HG03520 (cell line): ENCODE measurements around the gene C4BPA.

Experiments
- ATAC-seq: cut with Tn5 transposase; IDR thresholded peaks from one replicate; pipeline ENCODE4 v1.9.1; 2021; ENCODE audit warnings: mild to moderate bottlenecking, moderate library complexity; ENCODE audit not compliant: unreplicated experiment

Gene C4BPA

DNA sequence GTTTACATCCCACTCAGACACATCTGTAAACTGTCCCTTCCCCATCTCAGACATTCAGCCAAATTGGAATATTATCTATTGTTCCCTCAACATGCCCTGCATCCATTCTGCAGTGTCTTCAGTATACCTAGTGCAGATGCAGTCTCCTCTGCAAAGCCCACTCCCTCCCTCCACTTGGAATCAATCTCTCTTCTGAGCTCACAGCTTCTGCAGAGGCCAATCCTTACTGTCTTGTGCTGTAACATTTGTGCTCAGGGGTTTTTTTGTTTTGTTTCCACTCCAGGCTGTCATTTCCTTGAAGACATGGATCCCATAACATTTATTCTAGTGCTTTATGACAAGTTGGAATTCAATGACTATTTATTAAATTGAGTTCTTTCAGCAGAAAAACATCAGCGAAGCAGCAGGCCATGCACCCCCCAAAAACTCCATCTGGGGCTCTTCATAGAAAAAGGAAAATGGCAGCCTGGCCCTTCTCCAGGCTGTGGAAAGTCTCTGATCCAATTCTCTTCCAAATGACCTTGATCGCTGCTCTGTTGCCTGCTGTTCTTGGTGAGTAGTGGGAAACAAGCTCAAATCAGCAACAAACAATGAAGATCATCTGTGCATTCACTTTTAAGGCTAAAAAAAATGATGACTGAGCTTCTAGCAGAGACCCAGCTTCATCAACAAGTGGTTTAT is 8.7 kb downstream of the C4BPA start:
- ATAC-seq: no peak

DNA sequence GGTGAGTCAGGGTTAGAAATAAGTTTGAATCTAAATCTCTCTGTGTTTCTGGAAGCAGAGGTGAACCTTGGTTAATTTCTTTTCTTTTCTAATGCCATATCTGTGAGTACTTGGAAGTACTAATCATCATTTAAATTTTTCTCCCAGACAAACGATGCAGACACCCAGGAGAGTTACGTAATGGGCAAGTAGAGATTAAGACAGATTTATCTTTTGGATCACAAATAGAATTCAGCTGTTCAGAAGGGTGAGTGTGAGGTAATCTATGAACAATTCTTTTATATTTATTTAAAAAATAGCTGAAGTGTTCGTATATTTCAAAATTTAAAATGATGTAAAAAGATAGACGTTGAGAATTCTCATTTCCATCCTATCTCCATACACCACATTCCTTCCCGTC is 11.2 kb downstream of the C4BPA start:
- ATAC-seq: no peak

DNA sequence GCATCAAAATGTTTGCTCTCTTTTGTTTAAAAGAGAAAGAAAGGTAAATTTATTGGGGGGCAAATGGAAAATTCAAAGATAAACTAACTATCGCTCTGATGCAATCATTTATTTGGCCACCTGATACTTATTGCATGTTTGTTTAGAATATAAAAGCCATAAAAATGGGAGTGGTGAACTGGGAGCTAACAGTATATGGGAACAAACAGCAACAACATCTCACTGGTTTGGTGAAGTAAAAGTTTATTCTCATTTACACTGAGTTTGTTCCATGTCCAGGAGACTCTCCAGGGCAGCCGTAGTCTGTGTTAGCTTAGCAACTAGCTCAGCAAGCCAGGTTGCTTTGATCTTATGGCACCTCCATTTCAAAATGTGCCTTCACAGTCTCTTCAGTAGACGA is 20.4 kb downstream of the C4BPA start:
- no peak for ATAC-seq

DNA sequence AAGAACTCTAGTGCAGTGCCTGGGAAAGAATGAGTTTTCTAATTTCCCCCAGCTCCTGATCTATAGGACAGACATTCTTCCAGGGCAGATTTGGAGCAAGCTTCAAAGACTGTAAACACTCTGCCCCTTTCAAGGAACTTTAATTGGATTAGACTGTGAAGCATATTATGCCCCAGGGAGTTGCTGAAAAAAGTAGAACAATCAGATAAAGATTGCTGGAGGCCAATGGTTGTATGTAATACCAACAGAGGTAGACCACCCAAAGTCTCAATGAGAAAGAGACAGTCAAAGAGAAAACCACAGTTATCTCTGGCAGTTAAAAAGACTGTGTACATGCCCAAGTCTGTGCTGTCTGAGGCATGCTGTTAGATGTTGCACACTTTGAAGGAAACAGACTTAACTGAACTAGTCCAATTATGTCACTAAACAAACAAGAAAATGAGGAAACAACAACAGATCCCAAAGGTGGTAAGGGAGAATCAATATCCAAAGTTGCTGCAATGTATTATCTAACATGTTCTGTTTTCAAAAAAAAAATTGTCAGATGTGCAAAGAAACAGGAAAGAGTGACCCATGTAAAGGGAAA is 24.4 kb downstream of the C4BPA start:
- no peak for ATAC-seq

DNA sequence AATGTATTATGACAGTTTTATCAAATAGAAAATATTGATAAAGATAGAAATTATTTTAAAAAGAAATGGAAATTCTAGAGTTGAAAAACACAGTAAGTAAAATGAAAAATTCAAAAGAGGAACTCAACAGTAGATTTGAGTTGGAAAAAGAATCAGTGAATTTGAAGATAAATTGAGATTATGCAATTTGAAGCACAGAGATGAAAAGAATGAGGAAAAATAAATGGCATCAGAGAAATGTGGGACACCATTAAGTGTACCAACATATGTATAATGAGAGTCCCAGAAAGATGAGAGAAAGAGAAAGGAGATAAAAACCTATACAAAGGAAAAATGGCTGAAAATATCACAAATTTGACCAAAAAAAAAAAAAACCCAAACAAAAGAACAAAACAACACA is 25.0 kb downstream of the C4BPA start:
- ATAC-seq: no peak

DNA sequence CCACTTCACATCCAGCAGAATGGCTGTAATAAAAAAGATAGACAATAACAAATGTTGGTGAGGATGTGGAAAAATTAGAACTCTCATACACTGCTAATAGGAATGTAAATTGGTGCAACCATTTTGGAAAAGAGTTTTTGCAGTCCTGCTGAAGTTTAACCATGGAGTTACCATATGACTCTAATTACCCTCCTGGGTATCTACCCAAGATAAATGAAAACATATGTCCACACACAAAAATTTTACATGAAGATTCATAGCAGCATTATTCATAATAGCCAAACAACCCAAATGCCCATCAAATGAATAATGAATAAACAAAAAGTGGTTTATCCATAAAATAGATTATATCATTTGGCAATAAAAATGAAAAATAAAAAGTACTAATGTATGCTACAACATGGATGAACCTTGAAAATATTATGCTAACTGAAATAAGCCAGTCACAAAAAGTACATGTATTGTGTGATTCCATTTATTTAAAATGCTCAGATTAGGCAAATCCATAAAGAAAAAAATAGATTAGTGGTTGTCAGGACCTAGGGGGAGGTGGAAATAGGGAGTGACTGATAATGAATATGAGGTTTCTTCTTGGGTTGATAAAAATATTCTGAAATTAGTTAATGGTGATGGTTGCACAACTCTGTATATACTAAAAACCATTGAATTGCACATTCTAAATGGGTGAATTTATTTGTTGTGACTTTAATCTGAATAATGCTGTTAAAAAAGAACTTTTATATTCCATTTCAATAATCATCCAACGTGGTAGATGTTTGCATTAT is 26.4 kb downstream of the C4BPA start:
- ATAC-seq: no peak

DNA sequence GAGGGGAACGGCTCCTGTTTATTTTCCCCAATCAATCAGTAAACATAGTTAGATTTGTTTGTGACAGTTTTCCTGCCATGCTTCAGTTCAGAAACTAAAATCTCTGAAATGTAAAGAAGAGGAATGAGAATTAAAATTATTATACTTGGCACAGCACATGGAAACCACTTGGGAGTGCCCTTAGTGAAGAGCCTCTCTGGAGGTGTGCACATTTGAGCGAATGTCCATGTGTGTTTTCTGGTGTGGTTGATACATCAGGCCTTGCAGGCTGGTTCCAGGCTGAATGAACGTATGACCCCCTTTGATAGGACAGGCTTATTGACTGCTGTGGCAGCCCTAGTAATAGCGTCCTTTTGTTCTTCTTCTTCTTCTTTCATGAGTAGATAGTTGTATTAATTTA is 27.1 kb downstream of the C4BPA start:
- no peak for ATAC-seq

DNA sequence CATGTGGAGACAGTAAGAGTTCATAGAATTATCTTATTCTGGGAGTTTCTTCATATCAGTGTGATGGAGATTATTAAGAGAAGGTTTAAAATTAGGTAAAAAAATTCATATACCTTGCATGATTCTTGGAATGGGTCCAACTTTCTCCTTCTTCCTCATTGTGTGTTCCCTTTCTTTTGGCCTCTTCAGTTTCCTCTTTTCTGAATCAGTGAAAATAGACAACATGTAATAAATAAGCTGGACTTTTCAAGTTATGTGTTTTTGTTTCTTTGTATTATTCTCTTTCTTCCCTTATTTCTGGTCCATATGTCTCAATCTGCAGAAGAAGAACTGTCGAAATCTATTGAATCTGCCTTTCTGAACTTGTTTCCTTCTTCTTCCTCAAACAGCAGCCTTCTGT is 30.5 kb downstream of the C4BPA start:
- no peak for ATAC-seq

DNA sequence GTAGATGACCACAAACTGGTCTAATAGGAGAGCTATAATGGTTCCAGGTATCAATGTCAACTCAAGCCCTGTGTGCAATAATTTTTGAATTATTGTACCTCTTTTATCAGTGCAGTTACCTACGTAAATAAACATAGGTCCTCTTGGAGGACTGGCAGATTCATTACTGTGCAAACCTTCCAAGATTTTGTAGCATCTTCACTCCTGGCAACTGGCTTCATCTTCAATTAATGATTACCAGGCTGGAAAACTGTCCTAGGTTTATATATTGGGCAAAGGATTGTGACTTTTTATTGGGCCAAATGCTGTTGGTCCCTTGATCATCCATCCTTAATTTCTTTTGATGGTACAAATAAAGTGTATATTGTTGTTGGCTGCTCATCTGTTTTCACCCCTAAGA is 35.6 kb downstream of the C4BPA start:
- no peak for ATAC-seq

DNA sequence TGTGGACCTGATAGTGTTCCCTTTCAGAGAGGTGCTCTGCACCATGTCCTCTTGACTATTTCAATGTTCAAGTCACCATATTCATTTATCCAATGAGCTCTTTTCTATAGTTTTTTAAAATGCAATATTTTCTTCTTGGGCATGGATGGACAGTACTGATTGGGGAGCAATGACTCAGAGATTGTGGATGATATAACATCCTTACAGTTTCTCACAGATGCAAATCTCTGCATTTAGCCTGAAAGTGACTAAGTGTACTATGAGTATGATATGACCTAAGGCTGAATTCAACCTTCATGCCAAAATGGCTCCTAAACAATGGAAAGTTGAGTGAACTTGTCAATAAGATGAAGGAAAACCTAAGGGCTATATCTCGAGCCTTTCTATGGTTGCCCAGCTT is 36.5 kb downstream of the C4BPA start:
- ATAC-seq: no peak

DNA sequence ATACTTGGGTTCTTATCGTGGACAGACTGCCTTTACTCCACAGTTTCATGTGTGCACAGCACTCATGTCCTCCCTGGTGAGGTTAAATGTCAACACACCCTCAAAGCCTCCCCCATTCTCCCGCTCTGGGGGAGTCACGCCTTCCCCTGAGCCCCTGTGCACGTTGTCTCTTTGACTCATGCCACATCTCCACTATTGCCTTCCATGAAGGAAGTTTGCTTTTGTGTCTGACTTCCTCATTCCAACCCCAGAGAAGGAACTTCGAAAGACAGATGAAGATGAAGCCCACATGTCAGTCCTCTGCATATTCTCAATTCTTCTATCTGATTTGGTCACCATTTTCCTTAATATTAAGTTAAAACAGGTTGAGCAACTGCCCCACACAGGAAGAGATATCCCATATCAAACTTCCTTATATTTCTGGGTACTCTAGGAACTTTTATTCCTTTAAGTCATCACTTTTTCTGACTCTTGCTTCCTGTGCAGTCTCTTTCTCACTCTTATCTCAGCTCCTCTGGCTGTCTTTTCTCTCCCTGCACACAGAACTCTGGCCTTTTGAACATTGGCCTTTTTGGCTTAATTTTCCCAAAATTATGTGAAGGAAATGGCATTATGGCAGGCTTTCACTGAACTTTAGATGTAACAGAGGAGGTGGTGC is 41.5 kb downstream of the C4BPA start:
- ATAC-seq: no peak

DNA sequence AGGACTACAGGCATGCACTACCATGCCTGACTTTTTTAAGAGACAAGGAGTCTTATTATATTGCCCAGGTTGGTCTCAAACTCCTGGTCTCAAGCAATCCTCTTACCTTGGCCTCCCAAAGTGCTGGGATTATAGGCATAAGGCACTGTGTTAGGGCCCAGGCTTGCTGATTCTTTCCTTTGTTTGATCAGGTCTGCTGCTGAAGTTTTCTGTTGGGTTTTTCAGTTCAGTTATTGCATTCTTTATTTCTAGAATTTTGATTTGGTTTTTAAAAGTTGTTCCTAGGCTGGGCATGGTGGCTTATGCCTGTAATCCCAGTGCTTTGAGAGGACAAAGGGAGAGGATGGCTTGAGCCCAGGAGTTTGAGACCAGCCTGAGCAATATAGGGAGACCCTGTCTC is 47.9 kb downstream of the C4BPA start:
- no peak for ATAC-seq

DNA sequence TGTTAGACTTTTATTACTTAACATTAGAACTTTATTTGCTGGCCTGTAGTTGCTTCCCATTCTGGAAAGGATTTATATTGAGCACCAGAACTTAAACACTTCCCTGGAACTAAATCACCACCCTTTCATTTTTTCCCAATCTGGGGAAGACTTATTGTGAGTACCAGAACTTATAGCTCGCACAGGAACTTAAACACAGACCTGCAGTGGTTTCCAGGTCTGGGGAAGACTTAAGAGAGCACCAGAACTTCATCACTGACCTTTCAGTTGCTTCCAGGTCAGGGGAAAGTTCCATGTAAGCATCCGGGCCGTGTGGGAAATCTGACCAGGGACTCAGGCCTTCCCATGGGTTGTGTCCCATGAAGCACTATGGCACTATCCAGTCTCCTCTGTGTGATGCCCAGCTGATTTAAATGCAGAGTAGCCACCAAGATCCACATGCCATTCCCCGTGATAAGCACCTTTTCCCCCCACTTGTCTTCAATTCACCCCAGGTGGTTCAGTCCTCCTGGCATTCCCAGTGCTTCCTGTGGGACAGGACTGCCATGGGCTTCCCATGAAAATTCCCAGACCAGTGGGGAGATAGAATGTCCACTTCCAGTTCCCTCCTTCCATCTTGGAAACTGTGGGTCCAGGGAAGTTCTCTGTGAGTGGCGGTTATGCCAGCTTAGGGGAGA is 48.9 kb downstream of the C4BPA start:
- ATAC-seq: no peak

DNA sequence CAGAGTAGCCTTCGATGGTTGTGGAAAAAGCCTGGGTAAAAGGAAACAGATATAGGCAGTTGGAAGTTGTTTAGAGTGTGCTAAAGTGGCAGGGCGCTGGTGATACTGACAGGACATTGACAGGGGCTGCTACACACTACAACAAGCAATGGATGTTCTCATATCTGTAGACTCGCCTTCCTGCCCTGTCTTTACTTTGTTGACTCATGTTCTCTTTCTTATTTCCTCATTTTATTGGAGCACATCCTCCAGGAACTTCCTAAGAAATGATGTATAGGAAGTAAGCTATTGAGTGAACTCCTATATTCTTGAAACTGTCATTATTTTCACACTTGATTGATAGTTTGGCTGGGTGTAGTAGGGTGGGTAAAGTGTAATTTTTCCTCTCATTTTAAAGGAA is 51.0 kb downstream of the C4BPA start:
- no peak for ATAC-seq

DNA sequence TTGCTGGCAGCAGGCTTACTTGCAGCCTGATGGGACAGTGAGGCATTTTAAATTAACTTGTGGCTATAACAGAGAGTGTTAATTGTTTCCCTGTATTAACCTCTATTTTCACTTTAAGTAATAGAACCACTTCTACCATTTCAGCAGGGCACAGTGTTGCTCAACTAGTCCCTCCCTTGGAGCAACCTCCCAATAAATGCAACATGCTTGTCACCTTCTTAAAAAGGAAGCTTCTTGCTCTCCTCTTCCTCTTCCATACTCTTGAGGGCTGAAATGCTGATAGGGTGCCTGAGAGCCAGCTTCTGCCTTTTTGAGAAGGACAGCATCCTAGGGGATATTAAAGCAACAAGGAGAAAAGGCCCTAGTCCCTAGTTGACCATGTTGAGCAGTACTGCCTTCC is 52.1 kb downstream of the C4BPA start:
- ATAC-seq: no peak

DNA sequence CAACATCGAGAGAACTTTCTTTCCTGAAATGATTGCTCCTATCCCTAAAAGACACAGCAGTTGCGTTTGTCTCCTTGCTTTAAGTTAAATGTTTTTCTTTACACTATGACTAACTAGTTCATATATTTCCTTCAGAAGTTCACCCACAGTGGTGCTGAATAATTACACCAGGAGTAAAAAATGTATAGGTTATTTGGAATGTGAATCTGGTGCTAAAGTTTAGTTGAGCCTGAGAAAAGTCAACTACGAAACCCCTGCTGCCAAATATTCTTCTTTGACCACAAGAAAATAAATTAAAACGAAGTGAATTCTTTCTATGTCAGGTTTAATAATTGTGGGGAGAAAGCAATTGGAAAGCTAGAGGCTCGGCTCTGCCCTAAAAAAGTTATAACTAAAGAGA is 52.8 kb downstream of the C4BPA start:
- ATAC-seq: no peak

DNA sequence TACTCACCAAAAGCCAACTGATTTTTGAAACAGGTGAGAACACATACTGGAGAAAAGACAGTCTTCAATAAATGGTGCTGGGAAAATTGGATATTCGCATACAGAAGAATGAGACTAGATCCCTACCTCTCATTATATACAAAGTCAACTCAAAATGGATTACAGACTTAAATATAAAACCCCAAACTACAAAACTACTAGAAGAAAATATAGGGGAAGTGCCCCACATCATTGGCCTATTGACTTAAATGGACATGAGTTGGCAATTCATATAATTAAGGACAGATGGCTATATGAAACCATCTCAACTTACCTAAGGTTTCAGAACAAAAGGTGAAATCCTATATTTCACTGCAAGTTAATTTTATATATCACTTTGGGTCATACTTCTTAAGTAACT is 60.1 kb downstream of the C4BPA start:
- no peak for ATAC-seq

DNA sequence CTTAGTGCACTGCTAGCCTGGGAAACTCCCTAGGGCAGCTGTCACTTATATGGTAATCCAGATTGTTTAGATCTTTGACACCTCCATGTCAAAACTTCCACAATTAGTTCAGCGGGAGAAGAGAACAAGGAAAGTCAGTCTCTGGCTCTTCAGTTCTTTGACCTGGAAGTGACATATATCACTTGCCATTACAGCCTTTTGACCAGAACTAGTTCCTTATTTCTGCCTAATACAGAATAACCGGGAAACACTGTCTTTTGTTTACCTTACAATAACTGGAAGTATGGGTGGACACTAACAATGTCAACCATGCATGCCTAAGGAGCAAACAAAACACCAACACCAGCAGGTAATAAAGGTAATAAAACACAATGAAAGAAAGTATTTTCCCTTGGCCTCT is 68.3 kb downstream of the C4BPA start:
- ATAC-seq: no peak

DNA sequence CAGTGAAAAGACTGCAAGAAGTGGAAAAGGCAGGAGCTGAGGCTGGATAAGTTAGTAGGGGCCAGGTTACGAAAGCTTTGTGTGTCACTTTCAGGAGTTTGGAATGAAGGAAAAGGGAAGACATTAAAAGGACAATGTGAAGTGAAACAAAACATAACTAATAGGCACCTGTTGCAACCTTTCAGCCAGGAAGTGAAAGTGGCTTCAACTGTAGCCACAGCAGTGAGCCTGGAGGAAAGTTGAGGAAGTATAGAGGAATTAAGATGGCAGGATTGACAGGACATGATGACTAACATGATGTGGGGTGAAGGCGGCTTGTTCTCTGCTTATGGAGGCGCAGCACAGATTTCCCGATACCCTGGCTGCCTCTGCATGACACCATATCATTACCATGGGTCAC is 68.9 kb downstream of the C4BPA start:
- ATAC-seq: no peak

DNA sequence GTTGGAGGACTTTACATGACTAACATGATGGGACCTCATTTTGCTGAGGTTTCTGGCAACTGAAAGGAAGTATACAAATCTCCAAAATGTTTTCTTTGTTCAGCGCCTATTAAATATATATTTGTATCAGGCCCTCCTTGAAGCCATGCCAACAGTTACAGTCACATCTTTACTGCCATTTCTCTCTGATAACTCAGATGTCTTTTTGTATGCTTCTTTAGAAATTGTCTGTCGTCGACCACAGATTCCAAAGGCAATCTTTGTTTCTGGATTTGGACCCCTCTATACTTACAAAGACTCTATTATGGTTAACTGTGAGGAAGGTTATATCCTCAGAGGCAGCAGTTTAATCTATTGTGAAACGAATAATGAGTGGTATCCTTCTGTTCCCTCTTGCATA is 69.4 kb downstream of the C4BPA start:
- no peak for ATAC-seq

DNA sequence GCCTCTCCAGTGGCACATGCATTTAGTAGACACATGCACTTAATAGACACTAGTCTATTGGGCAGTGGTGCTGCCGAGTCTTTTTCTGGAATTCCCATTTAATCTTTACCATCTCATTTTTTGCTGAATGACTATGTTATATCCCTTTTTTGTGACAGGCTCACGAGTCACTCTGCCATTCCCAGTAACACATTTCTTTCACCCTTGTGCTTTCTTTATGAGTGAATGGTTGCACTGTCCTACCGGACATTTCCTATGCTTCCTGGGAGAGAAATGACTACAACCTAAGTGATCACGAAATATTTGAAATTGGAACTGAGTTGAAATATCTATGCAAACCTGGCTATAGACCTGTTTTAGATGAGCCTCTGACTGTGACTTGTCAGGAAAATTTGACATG is 70.9 kb downstream of the C4BPA start:
- ATAC-seq: no peak
